MG63 (cell line): ENCODE measurements around the gene PGPEP1. TPM values are rescaled to one million over a fixed set of nuclear protein-coding genes. Genes with fewer than 3 reads are reported as not detected.
"Not testable (repeated sequence)": the region's sequence is repeated elsewhere in the genome, so short reads cannot be mapped to it uniquely, and the experiment has no call there.

Experiments
- DNase-seq: peaks from one replicate; pipeline ENCODE4 v3.0.0-alpha.2; 2020
- H3K27me3 ChIP-seq: fragments of 250-450 bp; sonication (Bioruptor Pico); 2 replicates; pipeline ENCODE4 v1.5.1; 2020; ENCODE audit warnings: mild to moderate bottlenecking, moderate library complexity
- H3K36me3 ChIP-seq: fragments of 250-450 bp; sonication (Bioruptor Pico); 2 replicates; pipeline ENCODE4 v1.5.1; 2020; ENCODE audit warnings: mild to moderate bottlenecking, moderate library complexity
- H3K4me3 ChIP-seq: fragments of 250-450 bp; sonication (Bioruptor Pico); 2 replicates; pipeline ENCODE4 v1.5.1; 2020; ENCODE audit warnings: mild to moderate bottlenecking, moderate library complexity
- H3K9me3 ChIP-seq: fragments of 250-450 bp; sonication (Bioruptor Pico); 2 replicates; pipeline ENCODE4 v1.5.1; 2020; ENCODE audit warnings: mild to moderate bottlenecking, moderate library complexity
- total RNA-seq: library from RNA; depleted of rRNA; stranded (reverse); fragments of >200 nt; shearing (Covaris generic); gene quantifications from 2 replicates; pipeline ENCODE4 v1.2.3, GENCODE V29; 2014; ENCODE audit warnings: low replicate concordance

The PGPEP1 gene
- total RNA-seq, 1 experiment from 2014 or later, result 11.2 TPM

DNA sequence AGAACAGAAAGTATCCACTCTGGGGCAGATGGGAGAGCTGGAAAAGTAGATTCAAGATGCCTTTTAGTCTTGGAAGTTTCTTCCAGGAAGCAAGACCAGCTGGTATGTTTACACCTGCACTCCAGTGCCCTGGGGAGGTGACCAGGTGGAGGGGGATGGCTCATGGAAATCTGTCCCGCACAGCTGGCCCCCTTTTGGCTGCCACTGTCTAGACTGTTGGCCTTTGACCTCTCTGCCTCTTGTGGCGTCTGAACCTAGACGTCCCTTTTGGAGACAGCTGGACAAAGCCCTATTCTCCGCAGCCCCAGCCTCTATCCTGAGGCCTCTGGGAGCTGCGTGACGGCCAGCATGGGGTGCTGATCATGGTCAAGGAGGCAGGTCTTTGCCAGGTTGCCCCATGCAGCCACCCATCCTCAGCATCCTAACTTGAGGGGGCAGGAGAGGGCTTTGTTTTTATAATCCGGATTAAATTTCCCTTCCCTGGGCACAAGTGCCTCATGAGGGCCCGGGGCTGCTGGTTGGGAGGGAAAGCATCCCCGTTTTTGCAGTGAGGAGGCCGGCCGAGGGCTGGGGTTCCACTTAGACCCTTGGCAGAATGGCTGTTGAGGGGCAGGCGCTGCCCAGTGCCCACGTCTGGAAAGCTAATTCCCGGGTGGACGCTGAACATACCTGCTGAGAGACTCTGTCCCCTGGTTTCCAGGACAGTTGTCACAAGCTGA lies 28.3 kb downstream of the PGPEP1 start:
- H3K9me3 ChIP-seq, result no peaks in the 10 kb centered on the region
- no peaks in the 10 kb centered on the region for H3K27me3 ChIP-seq
- DNase-seq, result no peak
- H3K4me3 ChIP-seq, result no peak overlapping the region
- peaks cover under 1% of the 10 kb centered on the region; the same call in 1 of the 2 replicates for H3K36me3 ChIP-seq

DNA sequence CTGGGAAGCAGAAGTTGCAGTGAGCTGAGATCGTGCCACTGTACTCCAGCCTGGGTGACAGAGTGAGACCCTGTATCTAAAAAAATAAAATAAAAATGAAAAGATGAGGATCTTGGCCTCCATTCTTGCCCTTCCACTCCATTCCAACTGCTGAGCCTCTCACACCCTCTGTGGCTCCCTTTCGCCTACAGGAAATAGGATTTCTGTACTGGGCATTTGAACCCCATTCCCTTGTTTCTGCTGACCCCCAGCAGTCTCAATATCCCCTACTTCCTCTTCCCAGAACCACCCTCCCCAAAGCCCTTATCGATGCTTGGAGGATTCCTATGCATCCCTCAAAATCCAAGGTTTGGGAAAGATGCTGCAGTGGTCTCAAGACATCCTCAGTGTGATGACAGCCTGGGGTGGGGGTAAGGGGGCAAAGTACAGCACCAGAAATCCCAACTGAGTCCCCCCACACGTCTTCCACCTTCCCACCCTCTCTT lies 33.1 kb downstream of the PGPEP1 start:
- Histone ChIP-seq H3K36me3 (no peaks in the 10 kb centered on the region), H3K4me3 (no peak overlapping the region), H3K9me3 (no peaks in the 10 kb centered on the region), H3K27me3 (no peaks in the 10 kb centered on the region)
- DNase-seq, result no peak

DNA sequence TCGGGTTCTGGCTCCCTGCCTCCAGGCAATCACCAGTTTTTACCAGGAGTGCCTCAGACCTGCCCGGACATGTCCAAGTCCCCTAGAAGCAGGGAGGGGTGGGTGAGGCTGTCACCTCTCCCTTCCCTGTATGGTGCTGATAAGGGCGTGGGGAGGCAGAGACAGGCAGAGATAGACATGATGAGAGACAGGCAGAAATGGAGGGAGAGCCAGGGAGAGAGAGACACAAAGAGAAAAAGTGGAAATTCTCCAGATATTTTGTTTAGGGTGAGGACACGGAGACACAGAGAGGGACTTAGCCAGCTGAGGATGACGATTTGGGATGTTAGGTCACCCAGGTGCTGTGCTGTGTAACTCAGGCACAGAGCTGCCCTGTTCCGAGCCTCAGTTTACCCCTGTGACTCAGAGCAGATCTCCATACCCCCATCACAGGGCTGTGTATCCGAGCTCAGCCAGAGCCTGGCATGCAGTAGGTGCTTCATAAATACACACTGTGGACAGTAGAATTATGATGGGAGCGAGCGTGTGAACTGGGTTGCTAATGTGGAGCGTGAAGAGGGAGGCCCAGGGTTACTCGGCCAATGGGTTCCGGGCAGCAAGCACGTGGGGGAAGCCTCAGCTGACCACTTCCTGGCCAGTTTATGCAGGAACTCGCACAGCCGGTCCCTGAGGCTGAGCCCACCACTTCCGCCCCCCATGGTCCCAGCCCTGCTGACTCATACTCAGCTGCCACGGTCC lies 33.7 kb downstream of the PGPEP1 start:
- peak; percentile 99 for DNase-seq
- no peaks in the 10 kb centered on the region for H3K9me3 ChIP-seq
- no peaks in the 10 kb centered on the region for H3K36me3 ChIP-seq
- H3K4me3 ChIP-seq, result no peak overlapping the region
- H3K27me3 ChIP-seq, result no peaks in the 10 kb centered on the region

DNA sequence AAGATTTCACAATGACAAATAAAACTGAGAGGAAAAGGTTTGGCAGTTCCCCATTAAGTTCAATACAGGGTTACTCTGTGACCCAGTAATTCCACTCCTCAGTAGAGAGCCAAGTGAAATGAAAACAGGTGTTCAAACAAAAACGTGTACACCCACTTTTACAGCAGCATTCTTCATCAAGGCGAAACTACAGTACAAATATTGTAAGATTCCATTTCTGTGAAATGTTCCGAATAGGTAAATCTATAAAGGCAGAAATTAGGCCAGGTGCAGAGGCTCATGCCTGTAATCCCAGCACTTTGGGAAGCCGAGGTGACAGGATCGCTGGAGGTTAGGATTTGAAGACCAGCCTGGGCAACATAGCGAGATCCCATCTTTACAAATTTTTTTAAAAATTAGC lies 36.6 kb downstream of the PGPEP1 start:
- no peak overlapping the region for H3K4me3 ChIP-seq
- no peaks in the 10 kb centered on the region for H3K36me3 ChIP-seq
- no peaks in the 10 kb centered on the region for H3K9me3 ChIP-seq
- DNase-seq, result no peak
- H3K27me3 ChIP-seq, result no peaks in the 10 kb centered on the region

DNA sequence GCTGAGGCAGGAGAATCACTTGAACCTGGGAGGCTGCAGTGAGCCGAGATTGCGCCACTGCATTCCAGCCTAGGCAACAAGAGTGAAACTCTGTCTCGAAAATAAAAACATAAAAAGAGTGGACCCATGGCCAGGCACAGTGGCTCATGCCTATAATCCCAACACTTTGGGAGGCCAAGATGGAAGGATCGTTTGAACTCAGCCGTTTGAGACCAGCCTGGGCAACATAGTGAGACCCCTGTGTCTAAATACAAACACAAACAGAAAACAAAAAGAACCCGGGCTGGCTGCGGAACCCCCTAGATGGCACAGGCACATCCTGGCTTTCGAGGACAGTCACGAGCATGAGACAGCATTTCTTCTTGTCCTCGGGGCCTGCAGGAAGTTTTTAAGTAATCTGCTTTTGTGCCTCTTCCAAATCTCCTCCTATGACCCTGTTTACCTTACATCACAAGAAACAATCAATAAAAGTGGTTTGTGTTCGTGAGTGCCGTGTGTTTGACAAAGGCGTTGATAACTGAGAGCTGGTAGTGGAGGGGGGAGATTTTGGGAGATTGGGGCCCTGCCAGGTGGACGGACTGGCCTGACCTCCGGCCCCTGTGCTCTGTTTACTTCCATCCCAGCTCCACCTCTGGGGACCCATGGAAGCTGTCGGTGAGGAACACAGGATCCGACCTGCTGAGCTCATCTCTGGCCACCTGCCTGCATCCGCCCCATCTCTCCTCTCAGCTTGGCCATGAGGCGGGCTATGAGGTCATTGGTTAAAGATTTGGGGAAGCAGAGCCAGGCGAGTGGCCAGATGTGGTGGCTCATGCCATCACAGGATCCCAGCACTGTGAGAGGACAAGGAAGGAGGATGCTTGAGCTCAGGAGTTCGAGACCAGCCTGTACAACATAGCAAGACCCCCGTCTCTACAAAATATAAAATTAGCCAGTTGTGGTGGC lies 39.7 kb downstream of the PGPEP1 start:
- H3K9me3 ChIP-seq, result no peaks in the 10 kb centered on the region
- DNase-seq, result peak; percentile 99
- no peak overlapping the region for H3K4me3 ChIP-seq
- H3K36me3 ChIP-seq, result no peaks in the 10 kb centered on the region
- no peaks in the 10 kb centered on the region for H3K27me3 ChIP-seq

DNA sequence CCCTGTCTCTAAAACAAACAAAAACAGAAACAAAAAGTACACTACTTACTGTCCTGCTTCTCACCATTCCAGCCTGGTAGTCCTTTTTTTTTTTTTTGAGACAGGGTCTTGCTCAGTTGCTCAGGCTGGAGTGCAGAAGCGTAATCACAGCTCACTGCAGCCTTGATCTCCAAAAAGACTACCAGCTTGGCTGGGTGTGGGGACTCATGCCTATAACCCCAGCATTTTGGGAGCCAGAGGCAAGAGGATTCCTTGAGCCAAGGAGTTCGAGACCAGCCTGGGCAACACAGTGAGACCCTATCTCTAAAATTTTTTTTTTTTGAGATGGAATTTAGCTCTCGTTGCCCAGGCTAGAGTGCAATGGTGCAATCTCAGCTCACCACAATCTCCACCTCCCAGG lies 40.4 kb downstream of the PGPEP1 start:
- H3K36me3 ChIP-seq, result no peaks in the 10 kb centered on the region
- no peaks in the 10 kb centered on the region for H3K27me3 ChIP-seq
- DNase-seq, result no peak
- no peaks in the 10 kb centered on the region for H3K9me3 ChIP-seq
- no peak overlapping the region for H3K4me3 ChIP-seq

DNA sequence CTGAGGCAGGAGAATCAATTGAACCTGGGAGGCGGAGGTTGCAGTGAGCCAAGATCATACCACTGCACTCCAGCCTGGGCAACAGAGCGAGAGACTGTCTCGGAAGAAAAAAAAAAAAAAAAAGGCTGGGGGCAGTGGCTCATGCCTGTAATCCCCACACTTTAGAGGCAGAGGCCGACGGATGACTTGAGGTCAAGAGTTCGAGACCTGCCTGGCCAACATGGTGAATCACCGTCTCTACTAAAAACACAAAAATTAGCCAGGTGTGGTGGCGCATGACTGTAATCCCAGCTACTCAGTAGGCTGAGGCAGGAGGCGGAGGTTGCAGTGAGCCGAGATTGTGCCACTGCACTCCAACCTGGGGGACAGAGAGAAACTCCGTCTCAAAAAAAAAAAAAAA lies 43.2 kb downstream of the PGPEP1 start:
- not testable (repeated sequence) for H3K4me3 ChIP-seq, DNase-seq, H3K36me3 ChIP-seq, H3K9me3 ChIP-seq, H3K27me3 ChIP-seq

DNA sequence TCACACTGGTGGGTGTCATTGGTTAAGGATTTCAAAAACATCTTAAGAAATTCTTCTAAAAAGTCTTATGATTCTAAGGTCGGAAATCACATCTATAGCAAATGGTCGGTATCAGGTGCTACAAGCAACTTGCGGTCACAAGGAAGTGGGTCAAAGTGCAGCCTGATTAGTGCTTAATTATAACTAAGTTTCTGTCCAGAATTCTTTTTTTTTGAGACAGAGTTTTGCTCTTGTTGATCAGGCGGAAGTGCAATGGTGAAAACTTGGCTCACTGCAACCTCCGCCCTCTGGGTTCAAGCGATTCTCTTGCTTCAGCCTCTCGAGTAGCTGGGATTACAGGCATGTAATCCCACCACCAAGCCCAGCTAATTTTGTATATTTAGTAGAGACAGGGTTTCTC lies 44.4 kb downstream of the PGPEP1 start:
- DNase-seq, result no peak
- no peaks in the 10 kb centered on the region for H3K9me3 ChIP-seq

DNA sequence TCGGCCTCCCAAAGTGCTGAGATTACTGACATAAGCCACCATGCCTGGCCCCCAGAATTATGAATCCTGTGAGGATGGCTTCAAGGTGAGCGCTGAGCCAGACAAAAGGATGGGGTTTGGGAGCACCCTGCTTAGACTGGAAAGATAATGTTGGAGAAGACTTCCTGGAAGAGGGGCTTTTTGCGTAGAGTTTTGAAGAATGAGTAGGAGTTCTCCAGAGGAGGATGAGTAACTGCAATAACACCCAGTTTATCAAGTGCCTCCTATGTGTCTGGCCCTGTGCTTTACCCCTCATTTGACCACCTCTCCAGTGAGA lies 44.9 kb downstream of the PGPEP1 start:
- no peak for DNase-seq

More for the DNA sequence above, 44.4 kb downstream of the PGPEP1 start:
- peaks cover 4% of the 10 kb centered on the region; the same call in 1 of the 2 replicates for H3K36me3 ChIP-seq
- H3K4me3 ChIP-seq, result no peak overlapping the region
- no peaks in the 10 kb centered on the region for H3K27me3 ChIP-seq

DNA sequence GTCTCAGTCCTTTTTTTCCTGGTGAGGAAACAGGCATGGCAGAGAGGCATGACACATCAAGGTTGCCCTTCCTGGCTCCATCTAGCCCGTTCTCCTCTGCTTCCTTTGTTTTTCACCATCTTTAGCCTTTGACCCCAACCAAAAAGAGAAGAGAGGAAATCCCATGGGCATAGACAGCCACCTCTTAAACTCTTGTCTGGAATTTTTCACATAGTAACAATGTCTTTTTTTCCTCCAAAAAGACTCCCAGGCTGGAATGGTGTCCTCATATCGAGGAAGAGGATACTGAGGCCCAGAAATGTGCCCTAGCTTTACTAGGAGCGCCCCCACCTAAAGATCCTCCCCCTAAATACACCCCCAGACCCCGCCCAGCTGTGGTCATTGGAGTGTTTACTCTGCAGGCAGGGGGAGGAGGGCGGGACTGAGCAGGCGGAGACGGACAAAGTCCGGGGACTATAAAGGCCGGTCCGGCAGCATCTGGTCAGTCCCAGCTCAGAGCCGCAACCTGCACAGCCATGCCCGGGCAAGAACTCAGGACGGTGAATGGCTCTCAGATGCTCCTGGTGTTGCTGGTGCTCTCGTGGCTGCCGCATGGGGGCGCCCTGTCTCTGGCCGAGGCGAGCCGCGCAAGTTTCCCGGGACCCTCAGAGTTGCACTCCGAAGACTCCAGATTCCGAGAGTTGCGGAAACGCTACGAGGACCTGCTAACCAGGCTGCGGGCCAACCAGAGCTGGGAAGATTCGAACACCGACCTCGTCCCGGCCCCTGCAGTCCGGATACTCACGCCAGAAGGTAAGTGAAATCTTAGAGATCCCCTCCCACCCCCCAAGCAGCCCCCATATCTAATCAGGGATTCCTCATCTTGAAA lies 45.5 kb downstream of the PGPEP1 start, which contains the start of gene GDF15:
TSS of gene GDF15 (plus strand) at position 484 of the 868 bp plus-strand sequence. CDS start at position 516, 32 bp downstream.
- DNase-seq, result peak; percentile 82
- peaks cover 4% of the 10 kb centered on the region; the same call in 1 of the 2 replicates for H3K36me3 ChIP-seq
- H3K4me3 ChIP-seq, result peak within 1 kb of the TSS; percentile 47
- no peaks in the 10 kb centered on the region for H3K27me3 ChIP-seq
- no peaks in the 10 kb centered on the region for H3K9me3 ChIP-seq

More for the DNA sequence above, 44.9 kb downstream of the PGPEP1 start:
- Histone ChIP-seq H3K36me3 (peaks cover 4% of the 10 kb centered on the region; the same call in 1 of the 2 replicates), H3K9me3 (no peaks in the 10 kb centered on the region), H3K27me3 (no peaks in the 10 kb centered on the region), H3K4me3 (no peak overlapping the region)

DNA sequence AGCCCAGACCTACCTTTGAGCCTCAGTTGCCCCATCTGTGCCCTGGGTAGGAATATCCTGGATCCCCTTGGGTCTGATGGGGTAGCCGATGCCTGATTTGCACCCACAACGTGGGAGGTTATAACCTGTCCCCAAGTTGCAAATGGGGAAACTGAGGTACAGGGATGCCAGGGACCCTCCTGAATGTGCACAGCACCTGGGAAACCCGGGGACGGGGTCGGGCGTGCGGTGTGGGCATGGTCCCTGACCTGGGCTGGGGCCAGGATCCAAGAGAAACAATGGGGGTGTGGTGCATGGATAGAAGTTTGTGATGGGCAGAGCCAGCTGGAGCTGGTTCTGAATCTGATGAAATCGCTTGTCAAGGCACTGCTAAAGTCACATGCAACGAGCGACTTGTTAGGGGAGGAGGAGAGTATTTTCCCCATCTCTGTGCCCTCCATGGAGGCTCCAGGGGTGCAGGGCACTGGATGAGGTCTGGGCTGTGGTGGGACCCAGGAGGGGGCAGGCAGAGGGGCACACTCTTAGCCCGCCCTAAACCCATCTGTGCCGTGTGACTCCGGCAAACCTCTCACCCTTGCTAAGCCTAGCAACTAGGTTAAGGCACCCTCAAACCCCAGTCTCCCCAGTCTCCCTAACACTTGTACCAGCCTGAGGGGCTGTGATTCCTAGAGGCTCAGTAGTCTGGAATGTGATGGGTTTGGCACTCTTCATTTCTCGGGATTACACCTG lies 46.3 kb downstream of the PGPEP1 start:
- DNase-seq, result peak; percentile 44

DNA sequence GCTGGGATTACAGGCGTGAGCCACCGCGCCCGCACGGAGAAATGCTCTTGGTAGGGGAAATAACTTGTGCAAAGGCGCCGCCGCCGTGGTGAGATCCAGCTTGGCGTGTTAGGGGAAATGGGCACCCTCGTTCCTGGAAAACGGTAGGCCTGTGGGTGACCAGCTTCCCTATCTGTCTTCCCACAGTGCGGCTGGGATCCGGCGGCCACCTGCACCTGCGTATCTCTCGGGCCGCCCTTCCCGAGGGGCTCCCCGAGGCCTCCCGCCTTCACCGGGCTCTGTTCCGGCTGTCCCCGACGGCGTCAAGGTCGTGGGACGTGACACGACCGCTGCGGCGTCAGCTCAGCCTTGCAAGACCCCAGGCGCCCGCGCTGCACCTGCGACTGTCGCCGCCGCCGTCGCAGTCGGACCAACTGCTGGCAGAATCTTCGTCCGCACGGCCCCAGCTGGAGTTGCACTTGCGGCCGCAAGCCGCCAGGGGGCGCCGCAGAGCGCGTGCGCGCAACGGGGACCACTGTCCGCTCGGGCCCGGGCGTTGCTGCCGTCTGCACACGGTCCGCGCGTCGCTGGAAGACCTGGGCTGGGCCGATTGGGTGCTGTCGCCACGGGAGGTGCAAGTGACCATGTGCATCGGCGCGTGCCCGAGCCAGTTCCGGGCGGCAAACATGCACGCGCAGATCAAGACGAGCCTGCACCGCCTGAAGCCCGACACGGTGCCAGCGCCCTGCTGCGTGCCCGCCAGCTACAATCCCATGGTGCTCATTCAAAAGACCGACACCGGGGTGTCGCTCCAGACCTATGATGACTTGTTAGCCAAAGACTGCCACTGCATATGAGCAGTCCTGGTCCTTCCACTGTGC lies 47.9 kb downstream of the PGPEP1 start:
- H3K27me3 ChIP-seq, result no peaks in the 10 kb centered on the region
- H3K9me3 ChIP-seq, result no peaks in the 10 kb centered on the region
- peak; percentile 73 for DNase-seq
- peaks cover 4% of the 10 kb centered on the region; the same call in 1 of the 2 replicates for H3K36me3 ChIP-seq
- H3K4me3 ChIP-seq, result peak overlapping the region; percentile 27

More for the DNA sequence above, 46.3 kb downstream of the PGPEP1 start:
- peak overlapping the region; percentile 47 for H3K4me3 ChIP-seq
- H3K27me3 ChIP-seq, result no peaks in the 10 kb centered on the region
- peaks cover 4% of the 10 kb centered on the region; the same call in 1 of the 2 replicates for H3K36me3 ChIP-seq
- no peaks in the 10 kb centered on the region for H3K9me3 ChIP-seq

DNA sequence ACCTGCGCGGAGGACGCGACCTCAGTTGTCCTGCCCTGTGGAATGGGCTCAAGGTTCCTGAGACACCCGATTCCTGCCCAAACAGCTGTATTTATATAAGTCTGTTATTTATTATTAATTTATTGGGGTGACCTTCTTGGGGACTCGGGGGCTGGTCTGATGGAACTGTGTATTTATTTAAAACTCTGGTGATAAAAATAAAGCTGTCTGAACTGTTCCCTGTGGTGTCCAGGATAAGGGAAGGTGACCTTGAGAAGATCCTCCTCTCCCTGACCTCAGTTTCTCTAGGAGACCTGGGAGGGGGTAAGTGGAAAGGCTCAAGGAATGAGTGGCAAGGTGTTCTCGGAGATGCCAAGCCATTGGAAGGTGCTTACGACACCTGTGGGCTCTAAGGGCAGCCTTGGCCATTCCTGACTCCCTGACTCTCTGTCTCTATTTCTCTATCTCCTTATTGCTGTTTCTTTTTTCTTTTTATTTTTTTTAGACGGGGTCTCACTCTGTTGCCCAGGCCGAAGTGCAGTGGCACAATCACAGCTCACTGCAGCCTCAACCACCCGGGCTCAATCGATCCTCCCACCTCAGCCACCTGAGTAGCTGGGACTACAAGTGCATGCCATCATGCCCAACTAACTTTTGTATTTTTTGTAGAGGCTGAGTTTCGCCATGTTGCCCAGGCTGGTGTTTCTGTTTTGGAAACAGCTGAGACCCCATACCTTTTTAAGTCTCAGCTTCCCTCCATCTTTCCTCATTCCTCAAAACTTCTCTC lies 48.7 kb downstream of the PGPEP1 start:
- Histone ChIP-seq H3K36me3 (peaks cover 4% of the 10 kb centered on the region; the same call in 1 of the 2 replicates), H3K27me3 (no peaks in the 10 kb centered on the region), H3K4me3 (no peak overlapping the region), H3K9me3 (no peaks in the 10 kb centered on the region)
- DNase-seq, result no peak

DNA sequence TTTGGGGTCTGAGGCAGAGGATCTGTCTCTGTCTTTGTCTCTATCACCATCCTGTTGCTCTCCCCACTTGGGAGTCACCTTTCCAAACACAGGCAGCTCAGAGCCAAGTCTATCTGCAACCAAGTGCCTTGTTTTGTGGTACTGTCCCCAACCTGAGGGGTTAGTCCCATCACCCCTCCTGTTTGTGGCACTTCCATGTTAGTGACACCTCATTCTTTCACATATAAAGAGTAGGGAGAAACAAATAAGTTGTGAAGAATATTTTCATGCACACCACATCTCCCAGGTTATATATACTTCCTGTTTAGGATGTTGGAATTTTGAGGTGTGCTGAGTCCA lies 49.3 kb downstream of the PGPEP1 start:
- no peak for DNase-seq
- no peaks in the 10 kb centered on the region for H3K27me3 ChIP-seq
- peaks cover 4% of the 10 kb centered on the region; the same call in 1 of the 2 replicates for H3K36me3 ChIP-seq
- no peaks in the 10 kb centered on the region for H3K9me3 ChIP-seq
- no peak overlapping the region for H3K4me3 ChIP-seq
